ENCODE data around the gene ASTN2. TPM values are rescaled to one million over a fixed set of nuclear protein-coding genes. Genes with fewer than 3 reads are reported as not detected.

The ASTN2 gene
- polyA plus RNA-seq, 2 of the 4 experiments (the other 2 are of a cell fraction) = 5.8 to 11.6 TPM

- DNase-seq (ENCODE audit: low read depth in 1 of 2, low spot score in 1 of 2) (no peak), FAIRE-seq (no peak), ATAC-seq (no peak)
- Histone ChIP-seq H3K4me2 (no peak overlapping the region), H3K27ac (no peak overlapping the region), H3K4me1 (no peaks in the 10 kb centered on the region), H3K4me3 (no peak overlapping the region), H3K9me3 (no peaks in the 10 kb centered on the region)
- no peak for TF ChIP-seq BHLHE40 (IDR thresholded peaks at IDR 0.05; ENCODE audit: low read depth, low read length)
- TF ChIP-seq RNF2 (IDR thresholded peaks at IDR 0.05; ENCODE audit: borderline replicate concordance, low read depth) = no peak
- TF ChIP-seq REST (IDR thresholded peaks at IDR 0.05) = no peak
- no peak for TF ChIP-seq BCL3 (IDR thresholded peaks at IDR 0.05)
- TF ChIP-seq CBX8 (IDR thresholded peaks at IDR 0.05) = no peak
- no peak for TF ChIP-seq HEYL (CRISPR knock-in tag; IDR thresholded peaks at IDR 0.05)
- no peak for TF ChIP-seq HES2 (IDR thresholded peaks at IDR 0.05)
- TF ChIP-seq RAD21 (conservative IDR thresholded peaks at IDR 0.05 in 1 of 2, IDR thresholded peaks at IDR 0.05 in 1 of 2) = no peak
- TF ChIP-seq ELK1 (IDR thresholded peaks at IDR 0.05; ENCODE audit: low read depth, low read length) = no peak
- TF ChIP-seq PBX3 (IDR thresholded peaks at IDR 0.05) = no peak
- TF ChIP-seq ZC3H11A (IDR thresholded peaks at IDR 0.05) = no peak
- TF ChIP-seq HOXB5 (CRISPR knock-in tag; IDR thresholded peaks at IDR 0.05) = no peak
- TF ChIP-seq CBX2 (IDR thresholded peaks at IDR 0.05; ENCODE audit: borderline replicate concordance, low read depth) = no peak
- no peak for TF ChIP-seq E2F6 (IDR thresholded peaks at IDR 0.05; ENCODE audit: borderline replicate concordance, low read depth)
- no peak for TF ChIP-seq GATA3 (IDR thresholded peaks at IDR 0.05; ENCODE audit: borderline replicate concordance)
- TF ChIP-seq POLR2A (IDR thresholded peaks at IDR 0.05; ENCODE audit: low read length) = no peak
- TF ChIP-seq SMC3 (IDR thresholded peaks at IDR 0.05) = no peak
- ChIA-PET CTCF (interaction anchor here (1.6 kb wide), 1 partner anchor 34 kb away, joined by 3 read pairs; no protein-coding TSS in a partner anchor), POLR2A (no interaction called here)
- WGBS (ENCODE audit: missing lambda C conversion rate) = 1% methylated on average over 4 of the region's 4 CpGs
Measured at GRCh38 chr9:117014061-117014460, 400.8 kb downstream of the ASTN2 start.

- POLR2A ChIA-PET = no interaction called here
- no peak for TF ChIP-seq CHD4 (IDR thresholded peaks at IDR 0.05; ENCODE audit: borderline replicate concordance)
- no peak for TF ChIP-seq MYC (IDR thresholded peaks at IDR 0.05; ENCODE audit: borderline replicate concordance, low read length)
- no peak for TF ChIP-seq CBX8 (IDR thresholded peaks at IDR 0.05)
- TF ChIP-seq JUN (IDR thresholded peaks at IDR 0.05) = no peak
- TF ChIP-seq RCOR1 (IDR thresholded peaks at IDR 0.05; ENCODE audit: low read depth, low read length) = no peak
- TF ChIP-seq ATOH8 (CRISPR knock-in tag; IDR thresholded peaks at IDR 0.05; ENCODE audit: low read depth) = no peak
- TF ChIP-seq NPAS2 (CRISPR knock-in tag; IDR thresholded peaks at IDR 0.05; ENCODE audit: borderline replicate concordance) = no peak
- no peak for TF ChIP-seq HES2 (IDR thresholded peaks at IDR 0.05)
- TF ChIP-seq USF2 (IDR thresholded peaks at IDR 0.05) = no peak
- no peak for TF ChIP-seq JUNB (IDR thresholded peaks at IDR 0.05)
- TF ChIP-seq ZC3H11A (IDR thresholded peaks at IDR 0.05) = no peak
- no peak for TF ChIP-seq CEBPB (IDR thresholded peaks at IDR 0.05)
- TF ChIP-seq RNF2 (IDR thresholded peaks at IDR 0.05; ENCODE audit: borderline replicate concordance, low read depth) = no peak
- no peak for TF ChIP-seq EP300 (IDR thresholded peaks at IDR 0.05)
- TF ChIP-seq CBX2 (IDR thresholded peaks at IDR 0.05; ENCODE audit: borderline replicate concordance, low read depth) = no peak
- no peak for TF ChIP-seq RFX5 (IDR thresholded peaks at IDR 0.05)
Measured at GRCh38 chr9:117013440-117013995, 401.3 kb downstream of the ASTN2 start.

More at GRCh38 chr9:117013440-117013995, 401.3 kb downstream of the ASTN2 start:
- H3K4me2 ChIP-seq = no peak overlapping the region
- 17% methylated on average over 4 of the region's 4 CpGs for WGBS (ENCODE audit: missing lambda C conversion rate)
- FAIRE-seq = no peak
- CTCF ChIA-PET = no interaction called here
- no peak overlapping the region for H3K4me3 ChIP-seq
- no peak for DNase-seq (ENCODE audit: low read depth in 1 of 2, low spot score in 1 of 2)
- H3K27ac ChIP-seq = no peak overlapping the region
- no peak for ATAC-seq
- H3K4me1 ChIP-seq = no peaks in the 10 kb centered on the region
- no peaks in the 10 kb centered on the region for H3K9me3 ChIP-seq
